NOMO-1 treated with dmso at 0.1 percent for 144 hours (cell line): ENCODE measurements around the gene EFCC1.
"Not testable (repeated sequence)": the region's sequence is repeated elsewhere in the genome, so short reads cannot be mapped to it uniquely, and the experiment has no call there.

Experiments used
- DNase-seq: peaks from one replicate; lab custom pipeline; 2025; ENCODE audit not compliant: unreplicated experiment; lab: John Stamatoyannopoulos, UW

Gene EFCC1

GRCh38 chr3:129069313-129070085, 68.4 kb downstream of the EFCC1 start:
- DNase-seq, result not testable (repeated sequence)

DNA sequence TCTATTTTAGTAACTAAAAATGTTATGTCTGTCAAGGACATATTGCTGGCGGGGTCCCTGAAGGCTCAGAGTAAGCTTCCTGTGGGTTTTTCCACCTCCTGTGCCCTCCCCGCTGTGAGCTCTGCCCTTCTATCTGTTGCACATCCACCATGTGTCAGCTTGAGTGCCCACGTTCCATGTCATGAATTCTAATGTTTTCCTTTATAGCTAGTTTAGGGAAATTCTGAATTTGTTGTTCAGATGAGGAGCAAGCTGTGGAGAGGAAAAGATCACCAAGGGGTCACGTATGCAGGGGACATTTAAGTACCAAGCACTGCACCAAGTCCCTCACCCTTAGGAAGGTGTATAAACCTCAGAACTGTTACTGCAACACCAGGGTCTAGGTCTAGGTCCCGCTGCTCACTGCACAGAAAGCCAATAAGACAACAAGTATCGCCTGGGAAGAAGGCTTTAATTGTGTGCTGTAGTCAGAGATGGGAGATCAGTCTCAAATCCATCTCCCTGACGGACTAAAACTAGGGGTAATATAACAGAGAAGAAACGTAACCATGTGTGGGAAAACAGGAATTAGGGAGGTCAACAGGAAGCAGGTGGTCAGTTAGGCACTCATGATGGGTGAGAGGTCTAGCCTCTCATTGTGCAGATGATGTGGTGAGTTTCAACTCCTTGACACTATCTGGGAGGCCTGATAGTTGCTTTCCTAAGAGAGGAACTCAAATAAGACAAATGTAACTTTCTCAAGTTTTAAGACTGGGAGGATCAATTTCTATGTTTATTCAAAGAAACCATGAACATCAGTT, 69.2 kb downstream of the EFCC1 start:
- no peak for DNase-seq

- DNase-seq, result no peak
Observed at GRCh38 chr3:129077222-129077621, 76.1 kb downstream of the EFCC1 start.

- DNase-seq, result no peak
Observed at GRCh38 chr3:129078510-129078909, 77.4 kb downstream of the EFCC1 start.

DNA sequence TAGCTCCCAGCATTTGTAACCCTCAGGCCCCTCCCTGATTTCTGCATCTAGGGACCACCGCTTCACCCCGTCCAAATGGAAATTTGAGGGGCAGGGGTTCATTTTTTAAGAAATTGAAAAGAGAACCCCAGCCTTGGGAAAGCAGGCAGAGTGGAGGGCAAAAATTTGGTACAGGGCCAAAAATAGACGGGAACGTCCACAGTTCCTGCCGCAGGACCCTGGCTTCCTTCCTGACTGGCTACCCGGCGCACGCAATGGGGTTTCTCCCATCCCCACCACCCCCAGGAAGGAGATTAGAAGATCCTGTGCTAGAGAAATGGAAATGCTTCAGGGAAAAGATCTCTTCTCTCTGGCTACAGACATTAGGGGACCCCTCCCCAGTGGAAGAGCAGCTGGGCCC, 80.4 kb downstream of the EFCC1 start:
- DNase-seq, result no peak

GRCh38 chr3:129082026-129082425, 80.9 kb downstream of the EFCC1 start:
- DNase-seq, result no peak

- DNase-seq, result no peak
Observed at GRCh38 chr3:129084501-129084900, 83.4 kb downstream of the EFCC1 start.

DNA sequence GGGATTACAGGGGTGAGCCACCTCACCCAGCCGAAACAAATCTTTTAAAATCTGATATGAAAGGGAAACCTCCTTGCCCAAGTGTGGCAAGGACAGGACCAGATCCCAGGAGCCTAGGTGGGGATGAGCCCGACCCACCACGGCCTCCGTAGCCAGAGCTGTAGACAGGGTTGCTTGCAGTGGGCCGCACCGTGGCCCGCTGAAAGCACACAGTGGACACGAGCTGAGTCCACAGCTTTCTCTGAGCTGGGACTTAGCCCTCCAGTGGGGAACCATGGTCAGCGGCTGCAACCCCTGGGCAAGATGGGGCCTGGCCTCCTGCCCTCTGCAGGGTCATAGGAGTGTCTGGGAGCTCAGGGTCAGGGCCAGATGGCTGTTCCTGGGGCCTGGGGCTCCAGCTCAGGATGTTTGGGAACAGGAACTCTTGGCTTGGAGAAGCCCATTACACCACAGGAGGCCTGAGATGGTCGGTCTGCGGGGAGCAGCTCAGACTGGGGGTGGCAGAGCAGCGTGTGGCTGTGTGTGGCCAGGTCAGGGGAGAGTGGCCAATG, 84.1 kb downstream of the EFCC1 start:
- DNase-seq, result no peak

GRCh38 chr3:129085818-129086217, 84.7 kb downstream of the EFCC1 start:
- DNase-seq, result no peak

DNA sequence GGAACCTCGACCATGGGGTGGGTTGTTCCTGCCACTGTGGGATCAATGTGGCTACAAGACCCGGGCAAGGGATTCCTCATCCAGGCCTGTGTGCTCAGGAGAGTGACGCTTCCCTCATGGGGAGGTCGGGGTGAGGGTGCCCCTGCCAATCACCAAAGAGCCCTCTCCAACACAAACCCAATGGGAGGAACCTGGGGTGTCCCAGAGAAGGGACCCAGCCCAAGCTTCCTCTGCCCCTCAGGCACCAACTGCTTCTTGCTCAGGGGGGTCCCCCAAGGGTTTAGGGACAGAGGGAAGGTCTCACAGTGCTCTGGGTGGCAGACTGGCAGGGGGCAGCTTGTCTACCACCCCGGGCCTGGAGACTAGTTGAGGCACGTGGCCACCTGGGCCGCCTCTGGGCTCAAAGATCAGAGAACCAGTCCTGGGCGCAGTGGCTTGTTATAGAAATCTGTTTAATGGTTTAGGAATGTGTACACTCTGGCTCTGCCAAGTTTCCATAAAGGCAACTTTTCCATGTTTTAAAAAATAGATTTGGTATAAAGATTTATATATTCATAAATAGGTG, 86.1 kb downstream of the EFCC1 start:
- no peak for DNase-seq

DNA sequence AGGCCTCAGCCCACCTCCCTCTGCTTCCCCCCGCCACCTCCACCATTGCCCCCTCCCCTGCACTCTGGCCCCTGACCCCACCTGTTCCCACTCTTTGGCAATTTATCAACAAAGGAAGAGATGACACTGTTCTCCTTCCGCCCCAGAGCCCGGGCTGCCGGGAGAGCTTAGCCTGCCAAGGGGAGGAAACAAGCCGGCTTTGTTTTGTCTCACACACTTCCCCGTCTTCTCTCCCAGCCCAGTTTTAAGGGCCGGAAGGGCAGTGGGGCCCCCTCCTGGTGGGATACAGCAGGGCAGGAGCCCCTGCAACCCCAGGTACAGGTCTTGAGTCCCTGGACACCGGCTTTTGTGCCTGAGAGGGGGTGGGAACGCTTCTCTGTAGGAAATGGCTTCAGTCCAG, 86.8 kb downstream of the EFCC1 start:
- peak; percentile 43 for DNase-seq

GRCh38 chr3:129088312-129088711, 87.2 kb downstream of the EFCC1 start:
- not testable (repeated sequence) for DNase-seq
